KOPT-K1 (cell line): ENCODE data around the gene CTDNEP1.

Experiments used
- H3K27ac ChIP-seq: fragments of 200-600 bp; sonication (generic); 2 replicates; pipeline ENCODE4 v1.5.1; 2016; ENCODE audit warnings: antibody characterized with exemption, mild to moderate bottlenecking, low read depth, low read length; ENCODE audit not compliant: poor library complexity, severe bottlenecking
- H3K36me3 ChIP-seq: fragments of 200-600 bp; sonication (generic); 2 replicates; pipeline ENCODE4 v1.5.1; 2017; ENCODE audit warnings: antibody characterized with exemption, mild to moderate bottlenecking, low read length, moderate library complexity; ENCODE audit not compliant: insufficient read depth
- H3K9me3 ChIP-seq: fragments of 200-600 bp; sonication (generic); 2 replicates; pipeline ENCODE4 v1.5.1; 2017; ENCODE audit warnings: antibody characterized with exemption, low read length, mild to moderate bottlenecking; ENCODE audit not compliant: insufficient read depth, poor library complexity, severe bottlenecking

Gene CTDNEP1

GRCh38 chr17:7233701-7234082 is 17.8 kb downstream of the CTDNEP1 start:
- H3K9me3 ChIP-seq: no peaks in the 10 kb centered on the region
- peaks cover 53% of the 10 kb centered on the region for H3K36me3 ChIP-seq
- H3K27ac ChIP-seq: peak overlapping the region; percentile 82

- Histone ChIP-seq H3K27ac (no peak overlapping the region), H3K36me3 (peaks cover 65% of the 10 kb centered on the region), H3K9me3 (no peaks in the 10 kb centered on the region)
Measured at GRCh38 chr17:7232114-7232513, 19.4 kb downstream of the CTDNEP1 start.

- H3K27ac ChIP-seq: no peak overlapping the region
- H3K36me3 ChIP-seq: peaks cover 67% of the 10 kb centered on the region
- H3K9me3 ChIP-seq: no peaks in the 10 kb centered on the region
Measured at GRCh38 chr17:7229504-7229903, 22.0 kb downstream of the CTDNEP1 start.

GRCh38 chr17:7228920-7229319 is 22.6 kb downstream of the CTDNEP1 start:
- peaks cover 73% of the 10 kb centered on the region for H3K36me3 ChIP-seq
- H3K27ac ChIP-seq: no peak overlapping the region
- no peaks in the 10 kb centered on the region for H3K9me3 ChIP-seq

GRCh38 chr17:7226721-7227710 is 24.5 kb downstream of the CTDNEP1 start:
- Histone ChIP-seq H3K36me3 (peaks cover 92% of the 10 kb centered on the region), H3K9me3 (no peaks in the 10 kb centered on the region), H3K27ac (no peak overlapping the region)

GRCh38 chr17:7225711-7226331 is 25.7 kb downstream of the CTDNEP1 start:
- H3K36me3 ChIP-seq: peaks cover 91% of the 10 kb centered on the region
- no peak overlapping the region for H3K27ac ChIP-seq
- no peaks in the 10 kb centered on the region for H3K9me3 ChIP-seq

- H3K36me3 ChIP-seq: peaks cover 79% of the 10 kb centered on the region
- no peak overlapping the region for H3K27ac ChIP-seq
Measured at GRCh38 chr17:7224661-7225111, 26.8 kb downstream of the CTDNEP1 start.

GRCh38 chr17:7224110-7224509 is 27.4 kb downstream of the CTDNEP1 start:
- no peaks in the 10 kb centered on the region for H3K9me3 ChIP-seq
- H3K36me3 ChIP-seq: peaks cover 74% of the 10 kb centered on the region
- H3K27ac ChIP-seq: no peak overlapping the region

More at GRCh38 chr17:7224661-7225111, 26.8 kb downstream of the CTDNEP1 start:
- H3K9me3 ChIP-seq: no peaks in the 10 kb centered on the region

GRCh38 chr17:7223375-7223774 is 28.2 kb downstream of the CTDNEP1 start:
- Histone ChIP-seq H3K9me3 (no peaks in the 10 kb centered on the region), H3K36me3 (peaks cover 66% of the 10 kb centered on the region), H3K27ac (no peak overlapping the region)

GRCh38 chr17:7222972-7223292 is 28.6 kb downstream of the CTDNEP1 start:
- peaks cover 62% of the 10 kb centered on the region for H3K36me3 ChIP-seq
- no peak overlapping the region for H3K27ac ChIP-seq
- no peaks in the 10 kb centered on the region for H3K9me3 ChIP-seq

- no peak overlapping the region for H3K27ac ChIP-seq
- peaks cover 56% of the 10 kb centered on the region for H3K36me3 ChIP-seq
- no peaks in the 10 kb centered on the region for H3K9me3 ChIP-seq
Measured at GRCh38 chr17:7222093-7222971, 29.2 kb downstream of the CTDNEP1 start.

- Histone ChIP-seq H3K36me3 (peaks cover 47% of the 10 kb centered on the region), H3K27ac (no peak overlapping the region)
Measured at GRCh38 chr17:7221278-7222092, 30.0 kb downstream of the CTDNEP1 start.

GRCh38 chr17:7220593-7221277 is 30.8 kb downstream of the CTDNEP1 start:
- H3K36me3 ChIP-seq: peaks cover 40% of the 10 kb centered on the region

More at GRCh38 chr17:7221278-7222092, 30.0 kb downstream of the CTDNEP1 start:
- H3K9me3 ChIP-seq: no peaks in the 10 kb centered on the region

More at GRCh38 chr17:7220593-7221277, 30.8 kb downstream of the CTDNEP1 start:
- peak overlapping the region; percentile 77 for H3K27ac ChIP-seq
- H3K9me3 ChIP-seq: no peaks in the 10 kb centered on the region
